ENCODE data around the gene IL34. TPM values are rescaled to one million over a fixed set of nuclear protein-coding genes. Genes with fewer than 3 reads are reported as not detected.
"Not testable (repeated sequence)": the region's sequence is repeated elsewhere in the genome, so short reads cannot be mapped to it uniquely, and the experiment has no call there.

Gene IL34
- total and polyA plus RNA-seq, 5 donors from 2014 or later, result not detected

DNA sequence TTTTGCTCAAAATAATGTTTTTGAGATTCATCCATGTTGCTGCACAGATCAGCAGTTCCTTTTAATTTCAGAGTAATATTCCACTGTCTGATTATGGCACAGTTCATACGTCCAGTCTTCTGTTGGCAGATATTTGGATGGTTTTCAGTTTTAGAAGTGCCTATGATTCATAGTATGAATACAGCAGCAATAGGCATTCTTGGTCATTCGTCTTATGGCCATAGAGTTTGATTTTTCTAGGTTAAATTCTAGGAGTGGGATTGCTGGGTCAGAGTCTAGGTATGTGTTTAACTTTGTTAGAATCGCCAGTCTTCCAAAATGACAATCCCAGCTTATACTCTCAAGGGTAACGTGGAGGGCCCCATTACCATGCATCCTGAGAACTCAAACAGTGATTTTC lies 11.5 kb upstream of the IL34 start:
- H3K9me3 ChIP-seq (ENCODE audit: control insufficient read depth in 2 of 2, low read length in 2 of 2), result peaks cover 0 to 4% of the 10 kb centered on the region in 2 experiments
- Mint-ChIP-seq H3K27ac (no peak overlapping the region), H3K4me3 (no peak overlapping the region), H3K9me3 (peaks cover 0 to 5% (median 2%) of the 10 kb centered on the region in 7 donors), H3K36me3 (no peaks in the 10 kb centered on the region), H3K4me1 (no peaks in the 10 kb centered on the region), H3K27me3 (peaks cover 7% of the 10 kb centered on the region)
- DNase-seq (no peak), ATAC-seq (ENCODE audit: low read depth in 2 of 2) (no peak)
- no peaks in the 10 kb centered on the region for H3K27me3 ChIP-seq (ENCODE audit: control insufficient read depth, insufficient read depth, low read length)
- no peaks in the 10 kb centered on the region for H3K4me1 ChIP-seq (ENCODE audit: control insufficient read depth, insufficient read depth, low read length, poor library complexity, severe bottlenecking)
- no peaks in the 10 kb centered on the region for H3K36me3 ChIP-seq (ENCODE audit: control insufficient read depth, insufficient read depth, low read length)
- no peak overlapping the region for H3K4me3 ChIP-seq (ENCODE audit: low read depth, low read length)
- H3K27ac ChIP-seq (ENCODE audit: insufficient read depth, low read length, poor library complexity, severe bottlenecking), result no peak overlapping the region

DNA sequence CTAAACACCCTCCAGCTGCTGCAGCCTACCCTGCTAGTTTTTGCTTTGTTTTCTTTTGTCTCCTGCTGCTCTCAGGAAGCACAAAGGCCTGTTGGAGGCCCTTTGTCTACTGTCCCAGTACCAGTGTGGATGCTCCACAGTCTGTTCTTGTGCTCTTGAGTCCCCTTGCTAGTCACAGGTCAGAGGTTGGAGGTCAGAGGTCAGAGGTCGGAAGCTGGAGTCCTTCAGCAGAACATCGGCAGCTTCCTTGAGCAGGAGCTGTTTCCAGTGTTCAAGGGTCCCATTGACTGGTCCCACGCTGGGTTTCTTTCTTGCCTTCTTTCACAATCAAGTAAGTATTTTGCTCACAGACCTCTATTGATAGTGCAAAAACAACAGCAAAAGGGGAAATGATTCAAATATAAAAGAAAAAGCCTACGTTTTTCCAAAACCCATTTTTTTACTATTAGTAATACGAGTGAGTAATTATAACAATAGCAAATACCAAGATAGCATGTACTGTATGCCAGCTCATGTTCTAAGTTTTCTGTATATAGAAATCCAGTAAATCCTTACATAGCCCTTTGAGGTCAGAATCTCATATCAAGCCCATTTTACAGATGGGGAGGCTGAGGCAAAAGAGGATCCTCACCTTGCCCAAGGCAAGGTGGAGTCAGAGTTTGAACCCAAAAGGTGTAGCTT lies 10.9 kb upstream of the IL34 start:
- no peaks in the 10 kb centered on the region for H3K4me1 Mint-ChIP-seq
- no peaks in the 10 kb centered on the region for H3K36me3 Mint-ChIP-seq
- Histone ChIP-seq H3K4me3 (ENCODE audit: low read depth, low read length) (no peak overlapping the region), H3K4me1 (ENCODE audit: control insufficient read depth, insufficient read depth, low read length, poor library complexity, severe bottlenecking) (no peaks in the 10 kb centered on the region), H3K27ac (ENCODE audit: insufficient read depth, low read length, poor library complexity, severe bottlenecking) (no peak overlapping the region), H3K27me3 (ENCODE audit: control insufficient read depth, insufficient read depth, low read length) (no peaks in the 10 kb centered on the region), H3K36me3 (ENCODE audit: control insufficient read depth, insufficient read depth, low read length) (no peaks in the 10 kb centered on the region), H3K9me3 (ENCODE audit: control insufficient read depth in 2 of 2, low read length in 2 of 2) (peaks cover 0 to 4% of the 10 kb centered on the region in 2 experiments)
- H3K27me3 Mint-ChIP-seq, result peaks cover 7% of the 10 kb centered on the region
- ATAC-seq (ENCODE audit: low read depth in 2 of 2), result no peak
- H3K9me3 Mint-ChIP-seq, result peaks cover 0 to 5% (median 2%) of the 10 kb centered on the region in 7 donors
- no peak overlapping the region for H3K27ac Mint-ChIP-seq
- no peak for DNase-seq
- H3K4me3 Mint-ChIP-seq, result no peak overlapping the region

DNA sequence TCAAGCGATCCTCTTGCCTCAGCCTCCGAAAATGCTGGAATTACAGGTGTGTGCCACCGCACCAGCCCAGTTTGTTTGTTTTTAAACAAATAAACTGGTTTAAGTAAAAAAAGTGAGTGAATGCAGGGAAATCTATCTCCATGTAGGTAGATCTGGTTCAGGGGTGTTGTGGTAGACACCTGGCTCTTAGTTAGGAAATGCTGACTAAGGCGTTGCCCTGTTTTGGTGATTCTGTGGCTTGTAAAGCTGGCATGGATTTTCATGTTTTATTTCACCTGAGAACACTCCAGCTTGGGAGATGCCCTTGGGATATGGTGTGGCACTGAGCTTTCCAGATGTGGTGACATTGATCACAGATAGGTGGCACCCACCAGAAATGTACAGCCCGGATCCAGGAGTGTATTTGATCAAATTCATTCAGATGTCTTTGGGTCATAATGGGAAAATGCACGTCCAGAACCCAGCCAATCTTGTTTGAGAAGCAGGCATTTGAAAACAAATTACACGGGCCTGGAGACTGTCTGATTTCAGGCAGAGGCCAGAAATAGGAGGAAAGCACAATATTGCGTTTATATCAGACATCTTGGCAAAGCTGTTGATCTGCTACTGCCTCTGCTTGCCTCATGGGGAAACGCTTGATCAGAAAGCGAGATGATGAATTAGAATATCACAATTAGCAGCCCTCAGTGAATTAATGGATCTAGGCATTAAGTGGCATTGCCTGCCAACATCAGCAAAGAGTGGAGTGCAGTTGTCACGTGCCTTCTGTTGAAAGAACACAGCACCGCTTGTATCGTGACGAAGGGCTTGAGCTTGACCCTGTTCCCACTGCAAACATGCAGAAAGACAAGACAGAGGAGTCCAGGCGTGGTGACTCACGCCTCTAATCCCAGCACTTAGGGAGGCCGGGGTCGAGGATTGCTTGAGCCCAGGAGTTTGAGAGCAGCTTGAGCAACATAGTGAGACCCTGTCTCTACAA lies 7.3 kb upstream of the IL34 start:
- no peaks in the 10 kb centered on the region for H3K4me1 Mint-ChIP-seq
- ATAC-seq (ENCODE audit: low read depth in 2 of 2) (no peak), DNase-seq (no peak)
- no peaks in the 10 kb centered on the region for H3K36me3 Mint-ChIP-seq
- H3K4me3 Mint-ChIP-seq, result no peak overlapping the region
- Histone ChIP-seq H3K4me3 (ENCODE audit: low read depth, low read length) (no peak overlapping the region), H3K4me1 (ENCODE audit: control insufficient read depth, insufficient read depth, low read length, poor library complexity, severe bottlenecking) (no peaks in the 10 kb centered on the region), H3K27ac (ENCODE audit: insufficient read depth, low read length, poor library complexity, severe bottlenecking) (no peak overlapping the region), H3K27me3 (ENCODE audit: control insufficient read depth, insufficient read depth, low read length) (no peaks in the 10 kb centered on the region), H3K36me3 (ENCODE audit: control insufficient read depth, insufficient read depth, low read length) (no peaks in the 10 kb centered on the region), H3K9me3 (ENCODE audit: control insufficient read depth in 2 of 2, low read length in 2 of 2) (no peaks in the 10 kb centered on the region)
- peaks cover 12% of the 10 kb centered on the region for H3K27me3 Mint-ChIP-seq
- no peak overlapping the region for H3K27ac Mint-ChIP-seq
- H3K9me3 Mint-ChIP-seq, result no peaks in the 10 kb centered on the region

DNA sequence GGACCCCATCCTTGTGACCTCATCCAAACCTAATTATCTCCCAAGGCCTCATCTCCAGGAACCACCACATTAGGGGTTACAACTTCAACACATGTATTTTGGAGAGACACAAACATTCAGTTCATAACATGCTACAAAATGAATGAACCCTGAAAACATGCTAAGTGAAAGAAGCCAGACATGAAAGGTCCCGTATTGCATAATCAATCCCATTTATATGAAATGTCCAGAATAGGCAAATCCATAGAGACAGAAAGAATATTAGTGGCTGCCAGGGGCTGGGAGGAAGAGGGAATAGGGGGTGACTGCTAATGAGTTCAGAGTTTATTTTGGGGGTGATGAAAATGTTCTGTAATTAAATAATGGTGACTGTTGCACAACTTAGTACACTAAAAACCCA lies 3.7 kb upstream of the IL34 start:
- no peak overlapping the region for H3K4me3 Mint-ChIP-seq
- DNase-seq, result no peak
- H3K27ac Mint-ChIP-seq, result no peak overlapping the region
- no peak for ATAC-seq (ENCODE audit: low read depth in 2 of 2)
- Histone ChIP-seq H3K4me3 (ENCODE audit: low read depth, low read length) (no peak overlapping the region), H3K27ac (ENCODE audit: insufficient read depth, low read length, poor library complexity, severe bottlenecking) (no peak overlapping the region), H3K4me1 (ENCODE audit: control insufficient read depth, insufficient read depth, low read length, poor library complexity, severe bottlenecking) (no peaks in the 10 kb centered on the region), H3K9me3 (ENCODE audit: control insufficient read depth in 2 of 2, low read length in 2 of 2) (no peaks in the 10 kb centered on the region), H3K36me3 (ENCODE audit: control insufficient read depth, insufficient read depth, low read length) (no peaks in the 10 kb centered on the region), H3K27me3 (ENCODE audit: control insufficient read depth, insufficient read depth, low read length) (no peaks in the 10 kb centered on the region)
- peaks cover 12% of the 10 kb centered on the region for H3K27me3 Mint-ChIP-seq
- no peaks in the 10 kb centered on the region for H3K4me1 Mint-ChIP-seq
- H3K9me3 Mint-ChIP-seq, result no peaks in the 10 kb centered on the region
- no peaks in the 10 kb centered on the region for H3K36me3 Mint-ChIP-seq

DNA sequence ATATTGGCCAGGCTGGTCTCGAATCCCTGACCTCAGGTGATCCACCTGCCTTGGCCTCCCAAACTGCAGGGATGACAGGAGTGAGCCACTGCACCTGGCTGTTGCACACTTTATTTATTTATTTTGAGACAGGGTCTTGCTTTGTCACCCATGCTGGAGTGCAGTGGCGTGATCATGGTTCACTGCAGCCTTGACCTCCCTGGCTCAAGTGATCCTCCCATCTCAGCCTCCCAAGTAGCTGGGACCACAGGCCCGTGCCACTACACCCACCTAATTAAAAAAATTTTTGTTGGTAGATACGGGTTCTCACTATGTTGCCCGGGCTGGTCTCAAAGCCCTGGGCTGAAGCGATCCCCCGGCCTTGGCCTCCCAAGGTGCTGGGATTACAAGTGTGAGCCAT lies 3.1 kb upstream of the IL34 start:
- not testable (repeated sequence) for H3K4me1 ChIP-seq (ENCODE audit: control insufficient read depth, insufficient read depth, low read length, poor library complexity, severe bottlenecking); H3K4me1 Mint-ChIP-seq; H3K4me3 ChIP-seq (ENCODE audit: low read depth, low read length); H3K27ac ChIP-seq (ENCODE audit: insufficient read depth, low read length, poor library complexity, severe bottlenecking); H3K9me3 ChIP-seq (ENCODE audit: control insufficient read depth in 2 of 2, low read length in 2 of 2); H3K4me3 Mint-ChIP-seq; H3K9me3 Mint-ChIP-seq; ATAC-seq (ENCODE audit: low read depth in 2 of 2); H3K36me3 ChIP-seq (ENCODE audit: control insufficient read depth, insufficient read depth, low read length); DNase-seq; H3K27me3 ChIP-seq (ENCODE audit: control insufficient read depth, insufficient read depth, low read length); H3K36me3 Mint-ChIP-seq; H3K27ac Mint-ChIP-seq
- peaks cover 12% of the 10 kb centered on the region for H3K27me3 Mint-ChIP-seq

DNA sequence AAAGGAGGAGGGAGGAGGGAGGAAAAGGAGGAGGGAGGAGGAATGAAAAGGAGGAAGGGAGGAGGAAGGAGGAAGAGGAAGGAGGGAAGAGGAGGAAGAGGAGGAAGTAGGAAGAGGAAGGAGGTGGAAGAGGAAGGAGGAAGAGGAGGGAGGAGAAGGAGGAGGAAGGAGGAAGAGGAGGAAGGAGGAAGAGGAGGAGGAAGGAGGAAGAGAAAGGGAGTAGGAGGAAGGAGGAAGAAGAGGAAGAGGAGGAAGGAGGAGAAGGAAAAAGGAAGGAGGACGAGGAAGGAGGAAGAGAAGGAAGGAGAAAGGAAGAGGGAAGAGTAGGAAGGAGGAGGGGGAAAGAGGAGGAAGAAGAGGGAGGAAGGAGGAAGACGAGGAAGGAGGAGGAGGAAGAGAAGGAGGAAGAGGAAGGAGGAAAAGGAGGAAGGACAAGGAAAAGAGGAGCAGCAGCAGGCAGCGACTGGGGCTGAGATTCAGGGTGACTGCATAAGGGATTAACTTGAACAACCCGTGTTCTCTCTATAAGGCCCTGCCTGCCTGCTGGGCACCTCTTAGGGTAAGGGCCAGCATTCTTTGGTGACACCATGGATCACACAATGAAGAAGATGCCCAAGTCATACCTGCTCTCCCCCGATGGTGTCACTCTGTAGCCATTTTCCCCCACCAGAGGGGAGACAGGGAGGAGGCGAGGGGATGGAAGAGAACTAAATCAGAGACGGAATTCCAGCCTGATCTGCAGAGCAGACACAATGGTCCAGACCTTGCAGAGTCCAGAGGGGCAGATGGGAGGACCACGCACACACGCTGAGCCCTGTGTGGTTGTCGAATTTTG lies 1.4 kb upstream of the IL34 start:
- DNase-seq (no peak), ATAC-seq (ENCODE audit: low read depth in 2 of 2) (no peak)
- no peak overlapping the region for H3K27ac ChIP-seq (ENCODE audit: insufficient read depth, low read length, poor library complexity, severe bottlenecking)
- Mint-ChIP-seq H3K27me3 (peaks cover 12% of the 10 kb centered on the region), H3K4me1 (no peaks in the 10 kb centered on the region), H3K27ac (no peak overlapping the region), H3K4me3 (no peak overlapping the region), H3K9me3 (no peaks in the 10 kb centered on the region), H3K36me3 (no peaks in the 10 kb centered on the region)
- H3K27me3 ChIP-seq (ENCODE audit: control insufficient read depth, insufficient read depth, low read length), result no peaks in the 10 kb centered on the region
- no peak overlapping the region for H3K4me3 ChIP-seq (ENCODE audit: low read depth, low read length)
- H3K36me3 ChIP-seq (ENCODE audit: control insufficient read depth, insufficient read depth, low read length), result no peaks in the 10 kb centered on the region
- H3K4me1 ChIP-seq (ENCODE audit: control insufficient read depth, insufficient read depth, low read length, poor library complexity, severe bottlenecking), result no peaks in the 10 kb centered on the region
- no peaks in the 10 kb centered on the region for H3K9me3 ChIP-seq (ENCODE audit: control insufficient read depth in 2 of 2, low read length in 2 of 2)

DNA sequence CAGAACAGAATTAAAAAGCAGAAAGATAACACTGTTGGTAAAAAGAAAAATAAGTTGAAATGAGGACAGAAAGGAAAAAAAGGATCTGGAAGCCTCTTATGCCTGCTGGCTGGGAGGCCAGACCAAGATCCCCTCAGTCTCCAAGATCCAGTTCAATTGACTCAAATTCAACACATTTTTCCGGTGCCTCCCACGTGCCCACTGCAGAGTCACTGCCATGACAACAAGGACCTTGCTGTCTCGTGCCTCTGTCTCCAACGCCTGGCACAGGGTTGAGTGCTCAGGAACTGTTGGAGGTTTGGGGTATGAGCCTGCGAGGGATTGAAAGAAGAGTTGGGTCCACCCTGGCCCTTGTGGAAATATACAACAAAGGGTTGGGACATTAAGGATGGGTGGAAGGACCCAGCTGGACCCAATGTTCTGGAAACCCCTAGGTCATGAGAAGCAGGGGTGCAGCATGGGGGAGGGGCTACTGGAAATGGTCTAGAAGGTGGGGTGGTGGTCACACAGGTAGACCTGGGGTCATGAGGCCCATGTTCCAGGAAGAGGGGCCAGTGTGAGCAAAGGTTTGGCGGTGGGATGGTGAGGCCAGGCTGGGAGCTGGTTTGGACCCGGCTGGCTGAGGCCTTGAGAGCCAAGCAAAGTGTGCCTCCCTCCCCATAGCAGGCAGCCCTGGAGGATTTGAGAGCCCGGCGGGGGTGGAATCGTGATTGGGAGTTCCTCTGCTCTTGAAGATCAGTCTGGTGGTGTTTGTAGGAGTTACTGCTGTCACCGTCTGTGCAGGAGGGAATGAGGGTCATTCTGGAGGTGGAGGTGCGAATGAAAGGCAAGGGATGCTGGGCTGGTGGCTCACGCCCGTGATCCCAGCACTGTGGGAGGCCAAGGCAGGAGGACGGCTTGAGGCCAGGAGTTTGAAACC lies 1.3 kb downstream of the IL34 start:
- Histone ChIP-seq H3K36me3 (ENCODE audit: control insufficient read depth, insufficient read depth, low read length) (no peaks in the 10 kb centered on the region), H3K4me3 (ENCODE audit: low read depth, low read length) (no peak overlapping the region), H3K27me3 (ENCODE audit: control insufficient read depth, insufficient read depth, low read length) (no peaks in the 10 kb centered on the region), H3K4me1 (ENCODE audit: control insufficient read depth, insufficient read depth, low read length, poor library complexity, severe bottlenecking) (no peaks in the 10 kb centered on the region), H3K9me3 (ENCODE audit: control insufficient read depth in 2 of 2, low read length in 2 of 2) (no peaks in the 10 kb centered on the region), H3K27ac (ENCODE audit: insufficient read depth, low read length, poor library complexity, severe bottlenecking) (no peak overlapping the region)
- no peaks in the 10 kb centered on the region for H3K9me3 Mint-ChIP-seq
- peak overlapping the region in 1 of 3 donors; percentile 57 for H3K27ac Mint-ChIP-seq
- DNase-seq, result no peak
- peaks cover 6% of the 10 kb centered on the region for H3K27me3 Mint-ChIP-seq
- no peak overlapping the region for H3K4me3 Mint-ChIP-seq
- no peaks in the 10 kb centered on the region for H3K4me1 Mint-ChIP-seq
- ATAC-seq (ENCODE audit: low read depth in 2 of 2), result no peak
- no peaks in the 10 kb centered on the region for H3K36me3 Mint-ChIP-seq
